Stimulated activated naive CD4-positive, alpha-beta T cell treated with Interleukin-2 at 50 U/mL for 16 hours (primary cell): ENCODE results near the gene CALY.
A peak's percentile ranks its signal among the peaks of the same experiment; 100 is the strongest.
"Not testable (repeated sequence)": the region's sequence is repeated elsewhere in the genome, so short reads cannot be mapped to it uniquely, and the experiment has no call there.

Experiments
- DNase-seq: peaks from one replicate; lab custom pipeline; 2025; lab: John Stamatoyannopoulos, UW

Gene CALY

DNA sequence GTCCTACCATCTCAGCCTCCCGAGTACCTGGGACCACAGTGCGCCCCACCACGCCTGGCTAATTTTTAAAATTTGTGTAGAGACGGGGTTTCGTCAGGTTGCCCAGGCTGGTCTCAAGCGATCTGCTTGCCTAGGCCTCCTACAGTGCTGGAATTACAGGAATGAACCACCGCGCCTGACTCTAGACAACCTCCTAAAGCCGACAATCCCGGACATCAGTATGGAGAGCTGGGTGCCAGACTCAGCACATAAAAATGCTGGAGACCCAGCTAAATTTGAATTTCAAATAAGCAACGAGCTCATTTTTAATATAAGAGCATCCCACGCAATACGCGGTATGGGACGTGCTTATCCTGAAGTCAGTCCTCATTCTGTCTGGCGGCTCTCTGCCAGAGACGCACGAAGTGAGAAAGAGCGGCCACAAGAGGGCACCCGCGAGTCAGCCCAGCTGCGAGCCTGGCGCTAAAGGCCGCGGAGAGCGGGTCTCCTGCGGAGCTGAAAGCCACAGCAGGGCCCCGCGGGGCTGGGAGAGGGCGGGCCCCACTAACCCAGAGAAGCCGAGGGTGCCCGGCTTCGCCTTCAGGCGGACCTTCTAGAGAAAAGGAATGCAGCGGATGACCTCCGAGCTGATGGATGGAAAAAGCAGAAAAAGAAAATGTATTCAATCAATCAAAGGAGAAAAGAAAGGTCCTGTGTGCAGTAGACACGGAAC, 7.0 kb downstream of the CALY start:
- DNase-seq: peak; percentile 81

DNA sequence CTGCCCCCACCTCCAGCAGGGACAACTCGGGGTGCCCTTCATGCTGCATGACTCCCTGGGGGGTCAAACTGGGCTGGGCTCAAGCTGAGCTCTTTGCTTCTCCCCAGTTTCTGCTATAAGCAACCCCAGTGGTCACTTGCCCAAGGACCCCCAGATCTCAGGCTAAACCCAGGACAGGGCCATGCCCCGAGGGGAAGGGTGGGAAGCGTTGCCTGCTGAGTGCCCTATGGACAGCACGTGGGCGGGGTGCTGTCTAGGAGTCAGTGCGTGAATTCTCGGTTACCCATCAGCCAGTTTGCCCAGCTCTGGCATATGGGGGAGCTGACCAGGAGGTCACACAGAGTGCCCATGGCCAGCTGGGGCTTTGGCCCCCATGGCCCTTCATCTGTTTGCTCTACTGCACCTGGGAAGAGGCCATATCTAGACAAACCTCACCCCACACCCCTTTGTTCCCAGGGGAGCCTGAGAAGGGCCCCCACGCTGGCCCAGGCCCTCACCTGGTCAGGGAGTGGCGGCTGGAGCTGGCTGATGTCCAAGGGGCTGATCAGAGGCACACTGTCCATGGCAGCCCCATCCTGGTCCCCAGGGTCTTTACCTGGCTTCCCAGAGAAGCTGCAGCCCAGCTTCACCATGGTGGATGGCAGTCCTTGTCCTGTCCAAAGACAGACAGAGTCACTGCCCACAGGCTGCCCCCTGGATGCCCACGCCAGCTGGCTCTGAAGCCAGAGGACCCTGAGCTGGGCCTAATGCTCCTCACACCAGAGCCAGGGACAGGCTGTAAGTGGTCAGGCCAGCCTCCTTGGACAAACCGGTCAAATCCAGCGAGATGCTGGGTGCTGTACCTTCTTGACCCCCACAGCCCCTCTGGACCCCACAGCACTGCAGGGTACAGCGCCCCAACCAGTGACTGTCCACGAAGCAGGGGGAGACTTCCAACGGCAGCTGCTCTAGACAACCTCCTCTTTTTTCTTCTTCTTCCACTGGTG, 8.0 kb downstream of the CALY start:
- no peak for DNase-seq

DNA sequence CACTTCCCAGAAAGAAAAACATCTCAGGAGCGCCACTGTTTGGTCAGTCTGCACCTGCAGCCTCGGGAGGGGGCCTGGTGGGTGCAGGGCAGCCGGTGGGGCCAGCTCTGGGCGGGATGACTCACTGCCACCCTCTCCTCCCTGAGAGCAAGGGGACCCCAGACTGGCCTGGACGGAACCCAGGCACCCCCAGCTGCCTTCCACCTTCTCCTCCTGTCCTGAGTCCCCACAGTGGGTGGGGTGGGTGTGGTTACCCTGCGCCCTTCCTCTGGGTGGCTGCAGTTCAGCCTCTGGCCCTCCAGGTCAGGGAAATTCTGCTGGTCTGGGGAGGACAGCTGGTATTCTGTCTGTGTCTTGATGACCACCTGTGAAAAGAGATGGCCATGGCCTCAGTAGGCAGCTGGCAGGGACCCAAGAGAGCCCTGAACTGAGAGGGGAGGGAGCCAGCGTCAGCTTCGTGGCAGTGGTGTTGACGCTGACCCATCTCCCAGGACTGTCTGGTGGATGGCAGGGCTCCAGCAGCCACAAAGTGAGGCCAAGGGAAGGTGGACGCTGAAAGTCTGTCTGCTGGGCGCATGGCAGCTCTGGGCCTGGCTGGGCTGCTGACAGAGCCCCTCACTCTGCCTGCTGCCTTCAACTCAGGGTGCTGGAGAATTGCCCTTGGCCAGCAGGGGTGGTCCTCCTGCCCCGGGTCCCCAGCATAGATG, 8.9 kb downstream of the CALY start:
- DNase-seq: no peak

DNA sequence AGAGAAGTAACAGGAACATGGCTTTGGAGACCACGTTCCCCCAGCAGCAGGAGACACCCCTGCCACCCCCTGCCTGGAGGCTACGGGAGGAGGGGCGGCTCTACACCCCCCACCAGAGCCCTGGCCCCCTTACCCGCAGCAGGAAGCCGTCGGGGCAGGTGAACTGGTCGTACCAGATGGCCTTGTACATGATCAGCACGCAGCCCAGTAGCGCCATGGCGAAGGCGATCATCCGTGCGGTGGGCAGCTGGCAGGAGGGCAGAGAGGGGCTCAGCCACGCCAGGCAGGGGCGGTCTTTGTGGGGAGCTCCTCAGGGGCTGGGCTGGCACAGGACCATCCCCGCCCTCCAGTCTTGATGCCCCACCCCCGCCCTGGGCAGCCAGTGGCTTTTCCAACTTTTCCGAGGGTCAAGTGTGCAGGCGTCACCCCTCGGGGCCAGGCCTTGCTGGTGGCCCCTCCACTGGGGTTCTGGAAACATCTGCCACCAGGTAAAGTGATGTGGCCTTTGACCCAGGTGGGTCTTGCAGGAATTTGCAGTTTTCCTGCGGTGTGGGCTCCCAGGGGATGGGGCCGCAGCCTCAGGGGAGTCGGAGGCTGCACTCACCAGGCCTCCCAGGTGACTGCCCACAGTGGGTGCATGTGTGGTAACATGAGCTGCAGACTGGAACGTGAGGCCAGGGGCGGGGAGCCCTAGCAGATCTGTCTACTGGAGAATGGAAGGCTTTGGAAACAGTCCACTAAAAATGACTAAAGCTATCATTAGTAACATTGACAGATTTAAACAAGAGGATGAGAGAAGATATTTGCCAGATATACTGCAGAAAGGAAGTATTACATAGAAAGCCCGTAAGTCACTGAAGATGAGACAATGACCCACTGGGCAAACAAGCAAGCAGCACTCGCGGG, 9.7 kb downstream of the CALY start:
- DNase-seq: no peak

GRCh38 chr10:133326223-133326551, 10.5 kb downstream of the CALY start:
- no peak for DNase-seq

- no peak for DNase-seq
These were observed 11.1 kb downstream of the CALY start for GRCh38 chr10:133325440-133326222.

DNA sequence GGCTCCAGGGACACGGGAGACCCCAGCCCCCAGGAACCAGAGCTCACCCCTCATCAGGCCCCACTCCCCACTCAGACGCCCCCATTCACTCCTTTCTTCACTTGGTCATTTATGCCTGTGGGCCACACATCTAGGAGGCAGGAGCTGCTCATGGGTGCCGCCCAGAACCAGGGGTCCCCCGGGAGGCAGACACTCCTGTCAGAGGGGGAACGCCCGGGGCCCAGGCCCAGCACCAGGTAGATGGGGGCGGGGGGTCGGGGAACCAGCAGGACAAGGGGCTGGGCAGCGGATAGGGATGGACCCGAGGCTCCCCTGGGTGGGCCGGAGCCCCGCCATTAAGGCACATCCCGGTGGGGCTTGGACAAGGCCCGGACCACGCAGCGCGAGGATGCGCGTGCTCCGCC, 11.8 kb downstream of the CALY start:
- no peak for DNase-seq

GRCh38 chr10:133324198-133324792, 12.4 kb downstream of the CALY start:
- DNase-seq: peak; percentile 65

- DNase-seq: not testable (repeated sequence)
These were observed 14.5 kb downstream of the CALY start for GRCh38 chr10:133322064-133322709.

- DNase-seq: not testable (repeated sequence)
These were observed 15.8 kb downstream of the CALY start for GRCh38 chr10:133320852-133321422.

DNA sequence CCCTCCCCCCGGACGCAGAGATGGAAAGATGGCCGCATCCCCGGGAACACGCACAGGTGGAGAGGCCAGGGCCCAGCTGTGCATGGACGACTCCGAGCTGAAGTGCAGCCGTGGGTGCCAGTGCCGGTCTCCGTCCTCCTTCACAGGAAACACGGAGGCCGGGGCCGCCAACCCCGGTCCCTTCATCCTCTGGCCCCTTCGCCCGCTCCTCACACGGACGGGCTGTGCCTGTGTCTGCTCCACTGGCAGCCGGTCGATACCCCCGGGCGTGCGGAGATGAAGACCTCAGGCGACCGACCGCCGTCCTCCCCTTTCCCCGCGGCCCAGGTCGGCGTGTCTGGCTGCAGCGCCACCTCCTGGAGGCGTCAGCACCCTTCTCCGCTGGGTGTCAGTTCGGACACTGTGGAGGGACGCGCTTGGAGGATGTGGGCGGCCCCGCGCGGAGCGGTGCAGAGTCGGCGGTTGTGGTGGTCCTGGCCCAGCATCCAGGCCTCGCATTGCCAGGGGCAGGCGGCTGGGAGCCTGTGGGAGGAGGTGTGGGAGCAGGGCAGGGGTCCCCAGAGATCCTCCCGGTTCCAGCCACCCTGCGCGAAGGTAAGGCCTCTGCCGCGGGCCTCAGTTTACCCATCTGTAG, 18.1 kb downstream of the CALY start:
- peak; percentile 61 for DNase-seq

- DNase-seq: no peak
These were observed 20.0 kb downstream of the CALY start for GRCh38 chr10:133316732-133317131.

DNA sequence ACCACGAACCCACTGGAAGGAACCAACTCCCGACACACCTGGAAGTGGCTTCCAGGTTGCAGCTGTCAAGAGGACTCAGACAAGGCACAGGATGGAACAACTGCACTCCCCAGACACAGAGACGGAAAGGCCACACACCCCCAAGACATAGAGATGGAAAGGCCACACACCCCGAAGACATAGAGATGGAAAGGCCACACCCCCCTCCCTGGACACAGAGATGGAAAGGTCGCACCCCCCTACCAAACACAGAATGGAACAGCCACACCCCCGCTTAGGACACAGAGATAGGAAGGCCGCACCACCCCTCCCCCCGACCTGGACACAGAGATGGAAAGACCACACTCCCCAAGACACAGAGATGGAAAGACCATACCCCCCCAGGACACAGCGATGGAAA, 20.4 kb downstream of the CALY start:
- no peak for DNase-seq

GRCh38 chr10:133315847-133316246, 20.8 kb downstream of the CALY start:
- DNase-seq: no peak

- no peak for DNase-seq
These were observed 21.8 kb downstream of the CALY start for GRCh38 chr10:133314911-133315310.

- DNase-seq: no peak
These were observed 23.5 kb downstream of the CALY start for GRCh38 chr10:133313192-133313591.

- DNase-seq: no peak
These were observed 23.9 kb downstream of the CALY start for GRCh38 chr10:133312769-133313145.

DNA sequence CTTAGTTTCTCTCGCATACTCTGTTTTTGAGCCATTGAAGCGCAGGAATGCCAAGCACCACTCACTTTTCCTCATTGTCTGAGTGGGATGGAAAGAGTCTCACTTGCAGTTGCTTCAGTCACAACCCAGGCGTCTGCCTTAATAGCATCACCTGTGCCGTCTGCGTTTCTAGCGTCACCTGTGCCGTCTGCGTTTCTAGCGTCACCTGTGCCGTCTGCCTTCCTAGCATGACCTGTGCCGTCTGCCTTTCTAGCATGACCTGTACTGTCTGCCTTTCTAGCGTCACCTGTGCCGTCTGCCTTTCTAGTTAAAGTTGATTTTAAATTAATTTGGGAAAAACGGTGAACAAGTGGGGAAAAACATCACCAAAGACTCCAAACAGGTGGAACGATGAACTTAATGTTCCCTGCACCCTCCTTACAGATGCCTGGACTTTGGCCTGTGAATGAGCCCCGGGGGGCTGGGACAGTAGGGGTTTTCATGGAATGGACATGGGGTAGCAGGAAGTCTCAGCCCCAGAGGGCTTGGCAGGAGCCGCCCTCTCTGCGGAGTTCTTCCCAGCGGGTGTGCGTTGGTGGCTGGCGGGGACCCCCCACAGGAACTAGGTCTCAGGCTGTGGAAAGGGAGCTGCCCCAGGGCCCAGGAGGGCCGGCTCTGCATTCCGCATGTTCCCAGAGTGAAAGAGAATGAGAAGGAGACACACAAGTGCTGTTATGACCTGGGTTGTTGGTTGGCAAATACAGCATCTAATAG, 24.5 kb downstream of the CALY start:
- DNase-seq: no peak
